Activated CD4-positive, alpha-beta memory T cell treated with anti-CD3 and anti-CD28 coated beads for 36 hours (primary cell): Measurements from ENCODE around the gene RANBP9. TPM values are rescaled to one million over a fixed set of nuclear protein-coding genes. Genes with fewer than 3 reads are reported as not detected.

Source experiments
- CTCF ChIA-PET: fragments of 350-600 bp; sonication (Branson Sonifier 250); formaldehyde crosslinking; loops from one replicate; lab custom pipeline; 2021; ENCODE audit warnings: antibody characterized with exemption, inconsistent platforms; lab: Charles Lee
- POLR2A ChIA-PET: fragments of 350-600 bp; sonication (Branson Sonifier 250); formaldehyde crosslinking; loops from one replicate; lab custom pipeline; 2021; ENCODE audit warnings: antibody characterized with exemption; lab: Charles Lee
- DNase-seq: peaks from one replicate; pipeline ENCODE4 v3.0.0-alpha.2; 2020
- H3K27ac Mint-ChIP-seq: one replicate; pipeline ENCODE4 v1.8.0; 2021; ENCODE audit warnings: mixed read lengths
- H3K27me3 Mint-ChIP-seq: one replicate; pipeline ENCODE4 v1.8.0; 2021; ENCODE audit warnings: mixed read lengths
- H3K36me3 Mint-ChIP-seq: one replicate; pipeline ENCODE4 v1.8.0; 2021; ENCODE audit warnings: mixed read lengths
- H3K4me1 Mint-ChIP-seq: one replicate; pipeline ENCODE4 v1.8.0; 2021; ENCODE audit warnings: low read depth, mixed read lengths
- H3K4me3 Mint-ChIP-seq: one replicate; pipeline ENCODE4 v1.8.0; 2021; ENCODE audit warnings: mild to moderate bottlenecking, mixed read lengths
- H3K9me3 Mint-ChIP-seq: one replicate; pipeline ENCODE4 v1.8.0; 2021; ENCODE audit warnings: mixed read lengths
- intact Hi-C: fragments of 100-400 bp; cut with micrococcal nuclease; formaldehyde crosslinking; loops from one replicate; pipeline ENCODE4 v1.15.1; 2023
- total RNA-seq, 2 experiments: library from RNA; stranded (reverse); gene quantifications; one replicate each; pipeline ENCODE4 v1.2.3, GENCODE V29; 2021

RANBP9 gene
- total RNA-seq, 2 experiments from 2014 or later = 63.7 to 66.2 TPM

GRCh38 chr6:13597073-13597472, 114.6 kb downstream of the RANBP9 start:
- ChIA-PET CTCF (no interaction called here), POLR2A (no interaction called here)
- DNase-seq = no peak
- peaks cover 26% of the 10 kb centered on the region for H3K36me3 Mint-ChIP-seq
- no peaks in the 10 kb centered on the region for H3K4me1 Mint-ChIP-seq
- H3K9me3 Mint-ChIP-seq = no peaks in the 10 kb centered on the region
- intact Hi-C loops = no loop called here
- no peaks in the 10 kb centered on the region for H3K27me3 Mint-ChIP-seq
- H3K27ac Mint-ChIP-seq = no peak overlapping the region
- no peak overlapping the region for H3K4me3 Mint-ChIP-seq

- POLR2A ChIA-PET = no interaction called here
- DNase-seq = no peak
Observed at GRCh38 chr6:13593720-13594119, 117.9 kb downstream of the RANBP9 start.

GRCh38 chr6:13593103-13593502, 118.5 kb downstream of the RANBP9 start:
- Mint-ChIP-seq H3K9me3 (no peaks in the 10 kb centered on the region), H3K4me3 (no peak overlapping the region), H3K4me1 (no peaks in the 10 kb centered on the region), H3K36me3 (peaks cover 20% of the 10 kb centered on the region), H3K27me3 (no peaks in the 10 kb centered on the region), H3K27ac (no peak overlapping the region)
- DNase-seq = no peak
- ChIA-PET CTCF (interaction anchor here (2.2 kb wide), 1 partner anchor 19 kb away, joined by 11 read pairs; the partner anchor contains the start of gene SIRT5), POLR2A (no interaction called here)
- intact Hi-C loops = no loop called here

More at GRCh38 chr6:13593720-13594119, 117.9 kb downstream of the RANBP9 start:
- H3K9me3 Mint-ChIP-seq = no peaks in the 10 kb centered on the region
- H3K27ac Mint-ChIP-seq = no peak overlapping the region
- no peaks in the 10 kb centered on the region for H3K27me3 Mint-ChIP-seq
- H3K4me3 Mint-ChIP-seq = no peak overlapping the region
- H3K4me1 Mint-ChIP-seq = no peaks in the 10 kb centered on the region
- intact Hi-C loops = no loop called here
- CTCF ChIA-PET = interaction anchor here (2.2 to 2.3 kb wide), 2 partner anchors 19 kb away, joined by 6 to 11 read pairs; partner anchors contain the start of gene SIRT5
- peaks cover 22% of the 10 kb centered on the region for H3K36me3 Mint-ChIP-seq

GRCh38 chr6:13591205-13591921, 120.3 kb downstream of the RANBP9 start:
- ChIA-PET CTCF (interaction anchor here (1.7 to 2.2 kb wide), 2 partner anchors 16 to 17 kb away, joined by 11 read pairs; partner anchors contain the start of gene SIRT5), POLR2A (no interaction called here)
- Mint-ChIP-seq H3K27ac (no peak overlapping the region), H3K36me3 (peaks cover 16% of the 10 kb centered on the region), H3K9me3 (no peaks in the 10 kb centered on the region), H3K4me3 (no peak overlapping the region), H3K4me1 (no peaks in the 10 kb centered on the region), H3K27me3 (no peaks in the 10 kb centered on the region)
- no peak for DNase-seq
- intact Hi-C loops = no loop called here

GRCh38 chr6:13590574-13591153, 121.0 kb downstream of the RANBP9 start:
- H3K4me1 Mint-ChIP-seq = no peaks in the 10 kb centered on the region
- intact Hi-C loops = no loop called here
- peaks cover 16% of the 10 kb centered on the region for H3K36me3 Mint-ChIP-seq
- H3K27me3 Mint-ChIP-seq = no peaks in the 10 kb centered on the region
- CTCF ChIA-PET = interaction anchor here (1.7 kb wide), 1 partner anchor 16 kb away, joined by 11 read pairs; the partner anchor contains the start of gene SIRT5
- H3K4me3 Mint-ChIP-seq = no peak overlapping the region
- no peaks in the 10 kb centered on the region for H3K9me3 Mint-ChIP-seq
- POLR2A ChIA-PET = no interaction called here
- no peak overlapping the region for H3K27ac Mint-ChIP-seq
- no peak for DNase-seq

- CTCF ChIA-PET = interaction anchor here (1.3 to 1.7 kb wide), 2 partner anchors 15 kb away, joined by 4 to 11 read pairs; partner anchors contain the start of gene SIRT5
- Mint-ChIP-seq H3K36me3 (peaks cover 15% of the 10 kb centered on the region), H3K4me1 (no peaks in the 10 kb centered on the region), H3K27ac (no peak overlapping the region), H3K9me3 (no peaks in the 10 kb centered on the region), H3K4me3 (no peak overlapping the region), H3K27me3 (no peaks in the 10 kb centered on the region)
- intact Hi-C loops = no loop called here
- POLR2A ChIA-PET = no interaction called here
- DNase-seq = no peak
Observed at GRCh38 chr6:13589801-13590200, 121.8 kb downstream of the RANBP9 start.

GRCh38 chr6:13586603-13587542, 124.8 kb downstream of the RANBP9 start:
- H3K27ac Mint-ChIP-seq = no peak overlapping the region
- H3K4me3 Mint-ChIP-seq = no peak overlapping the region
- no peaks in the 10 kb centered on the region for H3K4me1 Mint-ChIP-seq
- H3K9me3 Mint-ChIP-seq = no peaks in the 10 kb centered on the region
- no peak for DNase-seq
- POLR2A ChIA-PET = no interaction called here
- intact Hi-C loops = no loop called here
- no peaks in the 10 kb centered on the region for H3K27me3 Mint-ChIP-seq
- peaks cover 16% of the 10 kb centered on the region for H3K36me3 Mint-ChIP-seq
- CTCF ChIA-PET = interaction anchor here (1.1 kb wide), 1 partner anchor 12 kb away, joined by 3 read pairs; no protein-coding TSS in a partner anchor

GRCh38 chr6:13581700-13582229, 129.9 kb downstream of the RANBP9 start:
- DNase-seq = no peak
- Mint-ChIP-seq H3K27ac (no peak overlapping the region), H3K4me3 (no peak overlapping the region), H3K27me3 (no peaks in the 10 kb centered on the region), H3K9me3 (peaks cover 6% of the 10 kb centered on the region), H3K36me3 (peaks cover 13% of the 10 kb centered on the region), H3K4me1 (no peaks in the 10 kb centered on the region)
- intact Hi-C loops = no loop called here
- ChIA-PET POLR2A (no interaction called here), CTCF (no interaction called here)

GRCh38 chr6:13579911-13580310, 131.7 kb downstream of the RANBP9 start:
- ChIA-PET POLR2A (no interaction called here), CTCF (interaction anchor here (0.9 to 1.0 kb wide), 2 partner anchors 249 to 252 kb away, joined by 3 to 4 read pairs; partner anchors contain the start of gene TBC1D7)
- H3K27me3 Mint-ChIP-seq = no peaks in the 10 kb centered on the region
- H3K4me3 Mint-ChIP-seq = no peak overlapping the region
- H3K4me1 Mint-ChIP-seq = peaks cover 5% of the 10 kb centered on the region
- no peak for DNase-seq
- no peak overlapping the region for H3K27ac Mint-ChIP-seq
- H3K36me3 Mint-ChIP-seq = peaks cover 10% of the 10 kb centered on the region
- intact Hi-C loops = loop anchor here (10.0 kb wide), 1 partner anchor 495 kb away; no protein-coding TSS in a partner anchor
- H3K9me3 Mint-ChIP-seq = peaks cover 6% of the 10 kb centered on the region

GRCh38 chr6:13577926-13578325, 133.7 kb downstream of the RANBP9 start:
- DNase-seq = no peak
- H3K27me3 Mint-ChIP-seq = no peaks in the 10 kb centered on the region
- POLR2A ChIA-PET = no interaction called here
- peaks cover 6% of the 10 kb centered on the region for H3K9me3 Mint-ChIP-seq
- peaks cover 3% of the 10 kb centered on the region for H3K36me3 Mint-ChIP-seq
- CTCF ChIA-PET = no interaction called here
- intact Hi-C loops = loop anchor here (10.0 kb wide), 1 partner anchor 497 kb away; no protein-coding TSS in a partner anchor
- H3K4me3 Mint-ChIP-seq = no peak overlapping the region
- H3K4me1 Mint-ChIP-seq = peaks cover 13% of the 10 kb centered on the region
- no peak overlapping the region for H3K27ac Mint-ChIP-seq

GRCh38 chr6:13576017-13576416, 135.6 kb downstream of the RANBP9 start:
- CTCF ChIA-PET = interaction anchor here (1.0 to 5.2 kb wide), 12 partner anchors 9 to 665 kb away, joined by 4 to 76 read pairs (median 12); partner anchors contain the start of genes GFOD1, NOL7 and TBC1D7

More at GRCh38 chr6:13576017-13576416, 135.6 kb downstream of the RANBP9 start:
- Mint-ChIP-seq H3K27me3 (no peaks in the 10 kb centered on the region), H3K4me3 (no peak overlapping the region), H3K4me1 (peaks cover 13% of the 10 kb centered on the region), H3K9me3 (peaks cover 6% of the 10 kb centered on the region), H3K36me3 (peaks cover 3% of the 10 kb centered on the region), H3K27ac (peak overlapping the region; percentile 49)
- intact Hi-C loops = loop anchor here (10.0 kb wide), 1 partner anchor 499 kb away; no protein-coding TSS in a partner anchor
- no peak for DNase-seq
- POLR2A ChIA-PET = interaction anchor here (0.7 to 1.9 kb wide), 3 partner anchors 200 to 247 kb away, joined by 3 to 39 read pairs (median 3); partner anchors contain the start of gene TBC1D7
